SK-N-SH treated with all-trans-retinoic acid at 6 μM for 48 hours (cell line): ENCODE data around the gene ERC1.
A peak's percentile ranks its signal among the peaks of the same experiment; 100 is the strongest.

ENCODE experiments used
- ATAC-seq: fragments of 200-7000 bp; cut with Tn5 transposase; 3 replicates; pipeline ENCODE4 v1.9.1; 2020; ENCODE audit warnings: mild to moderate bottlenecking, moderate library complexity
- ARNTL ChIP-seq: fragments of 450-650 bp; formaldehyde crosslinking; IDR thresholded peaks from 2 replicates; pipeline ENCODE4 v1.5.0; 2020; ENCODE audit warnings: low read depth, mild to moderate bottlenecking, moderate library complexity, borderline replicate concordance
- BACH2 ChIP-seq: fragments of 250-450 bp; sonication (Bioruptor Pico); IDR thresholded peaks from 2 replicates; pipeline ENCODE4 v1.9.0; 2021; ENCODE audit warnings: mild to moderate bottlenecking, borderline replicate concordance
- CREB5 ChIP-seq: fragments of 250-450 bp; sonication (Bioruptor Pico); IDR thresholded peaks from 2 replicates; pipeline ENCODE4 v1.5.1; 2020; ENCODE audit warnings: low read depth, mild to moderate bottlenecking, moderate library complexity
- CSDC2 ChIP-seq: fragments of 250-450 bp; sonication (Bioruptor Pico); IDR thresholded peaks from 2 replicates; pipeline ENCODE4 v1.5.0; 2020; ENCODE audit warnings: mild to moderate bottlenecking, moderate library complexity
- CSRNP3 ChIP-seq: fragments of 250-450 bp; sonication (Bioruptor Pico); IDR thresholded peaks from 2 replicates; pipeline ENCODE4 v1.5.1; 2021; ENCODE audit warnings: mild to moderate bottlenecking, moderate library complexity
- ESRRG ChIP-seq: fragments of 250-450 bp; sonication (Bioruptor Pico); IDR thresholded peaks from 2 replicates; pipeline ENCODE4 v1.6.1; 2021; ENCODE audit warnings: mild to moderate bottlenecking
- GLIS3 ChIP-seq: fragments of 250-450 bp; sonication (Bioruptor Pico); IDR thresholded peaks from 2 replicates; pipeline ENCODE4 v1.5.0; 2020; ENCODE audit warnings: mild to moderate bottlenecking, moderate library complexity
- ISL1 ChIP-seq: fragments of 250-450 bp; sonication (Bioruptor Pico); IDR thresholded peaks from 2 replicates; pipeline ENCODE4 v2.1.2; 2022; ENCODE audit warnings: mild to moderate bottlenecking, moderate library complexity
- OSR1 ChIP-seq: fragments of 250-450 bp; sonication (Bioruptor Pico); IDR thresholded peaks from 2 replicates; pipeline ENCODE4 v1.8.0; 2022; ENCODE audit warnings: moderate library complexity, mild to moderate bottlenecking, inconsistent platforms
- POU6F1 ChIP-seq: fragments of 250-450 bp; sonication (Bioruptor Pico); IDR thresholded peaks from 2 replicates; pipeline ENCODE4 v1.8.0; 2021; ENCODE audit warnings: low read depth, mild to moderate bottlenecking, moderate library complexity, borderline replicate concordance
- PPARA ChIP-seq: fragments of 250-450 bp; sonication (Bioruptor Pico); IDR thresholded peaks from 2 replicates; pipeline ENCODE4 v1.5.0; 2020; ENCODE audit warnings: mild to moderate bottlenecking, borderline replicate concordance
- RARB ChIP-seq: fragments of 250-450 bp; sonication (Bioruptor Pico); IDR thresholded peaks from 2 replicates; pipeline ENCODE4 v1.8.0; 2021; ENCODE audit warnings: mild to moderate bottlenecking, moderate library complexity
- SNAI2 ChIP-seq: fragments of 250-450 bp; sonication (Bioruptor Pico); IDR thresholded peaks from 2 replicates; pipeline ENCODE4 v1.5.0; 2020; ENCODE audit warnings: mild to moderate bottlenecking, moderate library complexity
- TCF4 ChIP-seq: fragments of 250-450 bp; sonication (Bioruptor Pico); IDR thresholded peaks from 2 replicates; pipeline ENCODE4 v1.8.0; 2021; ENCODE audit warnings: mild to moderate bottlenecking, moderate library complexity, borderline replicate concordance
- TSHZ2 ChIP-seq: fragments of 250-450 bp; sonication (Bioruptor Pico); IDR thresholded peaks from 2 replicates; pipeline ENCODE4 v1.5.0; 2020; ENCODE audit warnings: mild to moderate bottlenecking, moderate library complexity
- ZC3H10 ChIP-seq: fragments of 250-450 bp; sonication (Bioruptor Pico); IDR thresholded peaks from 2 replicates; pipeline ENCODE4 v1.5.1; 2021; ENCODE audit warnings: mild to moderate bottlenecking, moderate library complexity
- ZFP30 ChIP-seq: fragments of 450-650 bp; formaldehyde crosslinking; IDR thresholded peaks from 2 replicates; pipeline ENCODE4 v1.5.0; 2022; ENCODE audit warnings: mild to moderate bottlenecking, moderate library complexity
- ZNF565 ChIP-seq: fragments of 450-650 bp; formaldehyde crosslinking; conservative IDR thresholded peaks from 2 replicates; pipeline ENCODE4 v1.5.0; 2020; ENCODE audit warnings: low read depth, mild to moderate bottlenecking, moderate library complexity
- ZNF8 ChIP-seq: fragments of 450-650 bp; formaldehyde crosslinking; IDR thresholded peaks from 2 replicates; pipeline ENCODE4 v1.5.0; 2020; ENCODE audit warnings: mild to moderate bottlenecking, moderate library complexity

Gene ERC1

GRCh38 chr12:1509413-1510052 lies 518.5 kb downstream of the ERC1 start:
- TF ChIP-seq ZNF565 (CRISPR knock-in tag) (no peak), OSR1 (CRISPR knock-in tag) (no peak)
- no peak for ATAC-seq

GRCh38 chr12:1510056-1510812 lies 519.2 kb downstream of the ERC1 start:
- ATAC-seq: no peak

GRCh38 chr12:1515010-1515409 lies 524.0 kb downstream of the ERC1 start:
- TF ChIP-seq ZNF565 (CRISPR knock-in tag) (no peak), SNAI2 (CRISPR knock-in tag) (no peak), ZNF8 (peak; percentile 91)
- ATAC-seq: no peak

More at GRCh38 chr12:1510056-1510812, 519.2 kb downstream of the ERC1 start:
- TF ChIP-seq PPARA (CRISPR knock-in tag) (no peak), ARNTL (CRISPR knock-in tag) (no peak), OSR1 (CRISPR knock-in tag) (no peak), CSRNP3 (CRISPR knock-in tag) (no peak), SNAI2 (CRISPR knock-in tag) (no peak), CSDC2 (no peak), BACH2 (CRISPR knock-in tag) (no peak), POU6F1 (CRISPR knock-in tag) (no peak), ZFP30 (no peak), ZNF8 (no peak), GLIS3 (CRISPR knock-in tag) (no peak), TCF4 (CRISPR knock-in tag) (no peak), ZC3H10 (no peak), RARB (CRISPR knock-in tag) (no peak), ZNF565 (CRISPR knock-in tag) (no peak), ESRRG (no peak), ISL1 (CRISPR knock-in tag) (no peak)

- TF ChIP-seq ARNTL (CRISPR knock-in tag) (no peak), ZC3H10 (no peak)
- no peak for ATAC-seq
Observed at GRCh38 chr12:1515428-1515827, 524.4 kb downstream of the ERC1 start.

- TF ChIP-seq ZNF8 (no peak), CREB5 (no peak)
- ATAC-seq: no peak
Observed at GRCh38 chr12:1517007-1517406, 526.0 kb downstream of the ERC1 start.

GRCh38 chr12:1517734-1518525 lies 526.9 kb downstream of the ERC1 start:
- ATAC-seq: no peak
- TF ChIP-seq POU6F1 (CRISPR knock-in tag): no peak
- no peak for TF ChIP-seq TSHZ2 (CRISPR knock-in tag)
- no peak for TF ChIP-seq SNAI2 (CRISPR knock-in tag)
- TF ChIP-seq ISL1 (CRISPR knock-in tag): no peak
- TF ChIP-seq OSR1 (CRISPR knock-in tag): no peak
- no peak for TF ChIP-seq ZC3H10
- no peak for TF ChIP-seq PPARA (CRISPR knock-in tag)
- no peak for TF ChIP-seq RARB (CRISPR knock-in tag)
- no peak for TF ChIP-seq TCF4 (CRISPR knock-in tag)
- no peak for TF ChIP-seq ARNTL (CRISPR knock-in tag)
- TF ChIP-seq ZFP30: no peak
- no peak for TF ChIP-seq GLIS3 (CRISPR knock-in tag)
